Omental fat pad (tissue), 4 donors: ENCODE measurements around the gene KRT13. TPM values are rescaled to one million over a fixed set of nuclear protein-coding genes. Genes with fewer than 3 reads are reported as not detected.

ENCODE experiments used
- ATAC-seq: fragments of 150-250 bp; one replicate; pipeline ENCODE4 v1.9.1; 2016; ENCODE audit warnings: mild to moderate bottlenecking, moderate library complexity; ENCODE audit not compliant: low FRiP score
- DNase-seq: peaks from one replicate; pipeline ENCODE4 v3.0.0-alpha.2; 2019; ENCODE audit warnings: low spot score
- CTCF ChIP-seq, 3 donors: fragments of 450-650 bp; IDR thresholded peaks; one replicate each; pipeline ENCODE4 v1.5.1; 2016 to 2017; ENCODE audit warnings: antibody characterized with exemption in 3 of 3, mild to moderate bottlenecking in 3 of 3, moderate library complexity in 2 of 3
- total RNA-seq, 4 donors: library from RNA; depleted of rRNA; stranded (reverse); fragments of >200 nt; gene quantifications; one replicate each; pipeline ENCODE4 v1.1.0, GENCODE V29; 2016

The KRT13 gene
- total RNA-seq, 4 donors from 2014 or later: 0.65 TPM; not detected in 3

GRCh38 chr17:41532947-41533570, 27.6 kb upstream of the KRT13 start:
- no peak for TF ChIP-seq CTCF (IDR thresholded peaks at IDR 0.05)
- no peak for DNase-seq
- no peak for ATAC-seq

- no peak for TF ChIP-seq CTCF (IDR thresholded peaks at IDR 0.05)
- ATAC-seq: no peak
- no peak for DNase-seq
These were observed 26.6 kb upstream of the KRT13 start for GRCh38 chr17:41531993-41532392.

GRCh38 chr17:41530062-41531048, 24.9 kb upstream of the KRT13 start:
- DNase-seq: peak; percentile 44
- TF ChIP-seq CTCF (IDR thresholded peaks at IDR 0.05): no peak
- ATAC-seq: peak; percentile 81

- DNase-seq: no peak
- TF ChIP-seq CTCF (IDR thresholded peaks at IDR 0.05): no peak
- no peak for ATAC-seq
These were observed 24.1 kb upstream of the KRT13 start for GRCh38 chr17:41529491-41529915.

GRCh38 chr17:41528959-41529353, 23.5 kb upstream of the KRT13 start:
- TF ChIP-seq CTCF (IDR thresholded peaks at IDR 0.05): no peak
- ATAC-seq (no peak), DNase-seq (no peak)

- TF ChIP-seq CTCF (IDR thresholded peaks at IDR 0.05): no peak
- DNase-seq (no peak), ATAC-seq (no peak)
These were observed 21.9 kb upstream of the KRT13 start for GRCh38 chr17:41527063-41528023.
